Measurements from ENCODE around the gene BPIFB6.

GRCh38 chr20:32983459-32984112 is 47.9 kb upstream of the BPIFB6 start:
- no peak for TF ChIP-seq CTCF (IDR thresholded peaks at IDR 0.05)
- TF ChIP-seq POLR2A (IDR thresholded peaks at IDR 0.05) = no peak

Data from heart left ventricle (tissue), 13 donors.